IPS-11a (cell line): ENCODE results near the gene TBCC.
A peak's percentile ranks its signal among the peaks of the same experiment; 100 is the strongest.
"Not testable (repeated sequence)": the region's sequence is repeated elsewhere in the genome, so short reads cannot be mapped to it uniquely, and the experiment has no call there.

Experiments used
- H3K4me3 ChIP-seq: one replicate; pipeline ENCODE4 v1.5.1; 2013; ENCODE audit warnings: low read depth, low read length, control low read depth

Gene TBCC

GRCh38 chr6:42745640-42746462 is at the start of gene TBCC:
Gene TBCC (minus strand): TSS chr6:42746103. CDS start chr6:42746073, 30 bp downstream.
- peak within 1 kb of the TSS; percentile 96 for H3K4me3 ChIP-seq

GRCh38 chr6:42795651-42796050 is 49.7 kb upstream of the TBCC start:
- H3K4me3 ChIP-seq: no peak overlapping the region

- H3K4me3 ChIP-seq: no peak overlapping the region
Observed at GRCh38 chr6:42791706-42792320, 45.9 kb upstream of the TBCC start.

GRCh38 chr6:42790549-42791181 is 44.8 kb upstream of the TBCC start:
- no peak overlapping the region for H3K4me3 ChIP-seq

- no peak overlapping the region for H3K4me3 ChIP-seq
Observed at GRCh38 chr6:42788671-42789070, 42.8 kb upstream of the TBCC start.

- no peak overlapping the region for H3K4me3 ChIP-seq
Observed at GRCh38 chr6:42787063-42787472, 41.2 kb upstream of the TBCC start.

GRCh38 chr6:42786525-42786985 is 40.7 kb upstream of the TBCC start:
- H3K4me3 ChIP-seq: no peak overlapping the region

- H3K4me3 ChIP-seq: no peak overlapping the region
Observed at GRCh38 chr6:42784717-42785498, 39.0 kb upstream of the TBCC start.

GRCh38 chr6:42783876-42784642 is 38.2 kb upstream of the TBCC start:
- H3K4me3 ChIP-seq: peak overlapping the region; percentile 82

- peak overlapping the region; percentile 82 for H3K4me3 ChIP-seq
Observed at GRCh38 chr6:42783177-42783875, 37.4 kb upstream of the TBCC start.

- H3K4me3 ChIP-seq: peak overlapping the region; percentile 82
Observed at GRCh38 chr6:42782689-42783176, 36.8 kb upstream of the TBCC start.

GRCh38 chr6:42781796-42782688 is 36.1 kb upstream of the TBCC start, which contains the start of gene BICRAL:
Gene BICRAL (plus strand): TSS chr6:42782052. CDS start chr6:42822023, 39,971 bp downstream.
- H3K4me3 ChIP-seq: peak within 1 kb of the TSS; percentile 82

GRCh38 chr6:42781546-42781795 is 35.6 kb upstream of the TBCC start:
- H3K4me3 ChIP-seq: no peak overlapping the region

- no peak overlapping the region for H3K4me3 ChIP-seq
Observed at GRCh38 chr6:42779521-42779920, 33.6 kb upstream of the TBCC start.

GRCh38 chr6:42778122-42778521 is 32.2 kb upstream of the TBCC start:
- H3K4me3 ChIP-seq: no peak overlapping the region

- H3K4me3 ChIP-seq: no peak overlapping the region
Observed at GRCh38 chr6:42777126-42777822, 31.4 kb upstream of the TBCC start.

- not testable (repeated sequence) for H3K4me3 ChIP-seq
Observed at GRCh38 chr6:42774821-42775487, 29.1 kb upstream of the TBCC start.

- H3K4me3 ChIP-seq: no peak overlapping the region
Observed at GRCh38 chr6:42774201-42774600, 28.3 kb upstream of the TBCC start.
